GM12878 (cell line): ENCODE data around the gene OXCT2. TPM values are rescaled to one million over a fixed set of nuclear protein-coding genes. Genes with fewer than 3 reads are reported as not detected.

Experiments used
- ATAC-seq: fragments of 200-7000 bp; cut with Tn5 transposase; 3 replicates; pipeline ENCODE4 v1.9.1; 2020; ENCODE audit warnings: mild to moderate bottlenecking, moderate library complexity
- BruUV-seq: library from RNA; stranded (reverse); fragments of 400-500 nt; replicated peaks from 2 replicates; lab custom pipeline; 2021; lab: Mats Ljungman, UMichigan
- CTCF ChIA-PET: fragments of 300-600 bp; sonication (Branson Sonifier 250); formaldehyde crosslinking; extraction: SDS; loops from one replicate; lab custom pipeline; 2021; ENCODE audit warnings: inconsistent platforms; lab: Yijun Ruan, JAX
- POLR2A ChIA-PET: fragments of 350-600 bp; formaldehyde crosslinking; extraction: SDS; loops from one replicate; lab custom pipeline; 2021; ENCODE audit warnings: inconsistent platforms; lab: Charles Lee
- RAD21 ChIA-PET: fragments of 300-600 bp; sonication (Branson Sonifier 250); formaldehyde crosslinking; loops from one replicate; lab custom pipeline; 2023; ENCODE audit warnings: antibody characterized with exemption; ENCODE audit not compliant: unreplicated experiment; lab: Charles Lee
- SMC1A ChIA-PET: fragments of 300-600 bp; sonication (Branson Sonifier 250); formaldehyde crosslinking; loops from one replicate; lab custom pipeline; 2023; ENCODE audit not compliant: unreplicated experiment, uncharacterized antibody; lab: Charles Lee
- DNase-seq: peaks from one replicate; pipeline ENCODE4 v3.0.0-alpha.2; 2011; ENCODE audit warnings: low read depth, low spot score
- FAIRE-seq: peaks from 3 replicates; lab custom pipeline; 2011; peaks lifted over from hg19 to GRCh38; lab: Jason Lieb, UNC
- H2AFZ ChIP-seq: 2 replicates; pipeline ENCODE4 v1.6.0; 2011; ENCODE audit warnings: low read depth, low read length, control low read depth; ENCODE audit not compliant: control insufficient read depth
- H3K27ac ChIP-seq: 2 replicates; pipeline ENCODE4 v1.5.1; 2011; ENCODE audit warnings: control low read depth; ENCODE audit not compliant: control insufficient read depth, insufficient read depth
- H3K27me3 ChIP-seq, 2 experiments: replicated peaks in 1 of 2; 2 replicates each; pipeline versions ENCODE4 v1.6.0 to v1.6.1; 2011; ENCODE audit warnings: low read length in 1 of 2; ENCODE audit not compliant: control insufficient read depth in 2 of 2, insufficient read depth in 2 of 2
- H3K36me3 ChIP-seq, 2 experiments: 2 replicates each; pipeline ENCODE4 v1.5.1; 2011; ENCODE audit warnings: low read length in 1 of 2; ENCODE audit not compliant: control insufficient read depth in 2 of 2, insufficient read depth in 2 of 2
- H3K4me1 ChIP-seq: 2 replicates; pipeline ENCODE4 v1.6.1; 2011; ENCODE audit warnings: mild to moderate bottlenecking, low read length, moderate library complexity, mixed read lengths; ENCODE audit not compliant: control insufficient read depth, insufficient read depth
- H3K4me2 ChIP-seq: 2 replicates; pipeline ENCODE4 v1.6.0; 2011; ENCODE audit warnings: control low read depth; ENCODE audit not compliant: control insufficient read depth, insufficient read depth
- H3K4me3 ChIP-seq: fragments of 200-600 bp; sonication (generic); 2 replicates; pipeline ENCODE4 v1.5.1; 2016
- H3K79me2 ChIP-seq: 2 replicates; pipeline ENCODE4 v1.6.0; 2011; ENCODE audit warnings: low read length; ENCODE audit not compliant: control insufficient read depth, insufficient read depth
- H3K9ac ChIP-seq: 2 replicates; pipeline ENCODE4 v1.8.0; 2011; ENCODE audit warnings: low read length, control low read depth, mixed read lengths; ENCODE audit not compliant: control insufficient read depth, insufficient read depth
- H3K9me3 ChIP-seq: replicated peaks from 3 replicates; pipeline ENCODE4 v1.5.1; 2011; ENCODE audit warnings: mild to moderate bottlenecking, low read length; ENCODE audit not compliant: control insufficient read depth, insufficient read depth
- H4K20me1 ChIP-seq: 2 replicates; pipeline ENCODE4 v1.6.0; 2011; ENCODE audit not compliant: control insufficient read depth, insufficient read depth
- HDAC6 ChIP-seq: fragments of 200-600 bp; sonication (generic); IDR thresholded peaks from one replicate; pipeline ENCODE4 v1.8.0; 2017; ENCODE audit warnings: antibody characterized with exemption; ENCODE audit not compliant: unreplicated experiment
- HDGF ChIP-seq: fragments of 450-650 bp; IDR thresholded peaks from 2 replicates; pipeline ENCODE4 v1.6.1; 2016; ENCODE audit warnings: antibody characterized with exemption
- JUNB ChIP-seq: IDR thresholded peaks from 2 replicates; pipeline ENCODE4 v1.6.1; 2016; ENCODE audit warnings: antibody characterized with exemption, mild to moderate bottlenecking
- JUND ChIP-seq: IDR thresholded peaks from 2 replicates; pipeline ENCODE4 v1.6.1; 2012; ENCODE audit warnings: low read depth, mild to moderate bottlenecking, low read length, improper control_type of control experiment, moderate library complexity
- POLR2A ChIP-seq: IDR thresholded peaks from 2 replicates; pipeline ENCODE4 v1.6.1; 2011; ENCODE audit warnings: low read depth, mild to moderate bottlenecking, low read length
- RB1 ChIP-seq: fragments of 450-650 bp; formaldehyde crosslinking; IDR thresholded peaks from 2 replicates; pipeline ENCODE4 v1.6.1; 2017; ENCODE audit warnings: mild to moderate bottlenecking, borderline replicate concordance
- YBX1 ChIP-seq: fragments of 450-650 bp; IDR thresholded peaks from 2 replicates; pipeline ENCODE4 v1.6.1; 2016; ENCODE audit warnings: antibody characterized with exemption
- WGBS: methylation state at CpG from one replicate; pipeline ENCODE4 v1.1.6; 2016; ENCODE audit warnings: low lambda C conversion rate; ENCODE audit not compliant: insufficient replicate concordance, insufficient coverage; ENCODE audit errors: missing lambda C conversion rate; 5-methylcytosine and 5-hydroxymethylcytosine counted together
- in situ Hi-C: fragments of 300-500 bp; cut with MboI; formaldehyde crosslinking; loops from 9 replicates; pipeline ENCODE4 v1.14.3; 2018; ENCODE audit warnings: mixed read lengths
- intact Hi-C: fragments of 100-400 bp; cut with micrococcal nuclease; formaldehyde crosslinking; loops from one replicate; pipeline ENCODE4 v1.14.2; 2022; ENCODE audit not compliant: unreplicated experiment
- polyA plus RNA-seq, 11 experiments: library from polyadenylated mRNA; depleted of rRNA in 4 of 11; unstranded in 6 of 11; stranded (reverse) in 5 of 11; fragments of >200 nt; fragmentation: Nextera tagmentation in 4 of 11; fragmentation: Illumina TruSeq in 1 of 11; extraction: Ambion mirVana in 4 of 11; extraction: Trizol in 1 of 11; gene quantifications; 1 replicate in 1 of 11; 2 replicates in 10 of 11; pipeline versions ENCODE4 v1.2.1 to v1.2.3, GENCODE V29; 2011 to 2016; ENCODE audit warnings: inconsistent platforms in 2 of 11, missing spikeins in 2 of 11, low read depth in 1 of 11
- total RNA-seq, 4 experiments: library from RNA; depleted of rRNA in 3 of 4; stranded (reverse); fragments of >200 nt in 3 of 4; fragmentation: Illumina TruSeq in 1 of 4; extraction: Trizol in 1 of 4; gene quantifications; 2 replicates each; pipeline versions ENCODE4 v1.2.1 to v1.2.3, GENCODE V29; 2013 to 2021
- TF ChIP-seq, protein P1 (sequence below): IDR thresholded peaks from 2 replicates; pipeline ENCODE4 v1.6.1; 2012; ENCODE audit warnings: mild to moderate bottlenecking, low read depth, low read length
- TF ChIP-seq, protein P2 (sequence below): IDR thresholded peaks from 2 replicates; pipeline ENCODE4 v1.6.1; 2011; ENCODE audit warnings: borderline replicate concordance, low read depth, mild to moderate bottlenecking, moderate library complexity, mixed read lengths, low read length; ENCODE audit not compliant: insufficient read depth; ENCODE audit errors: extremely low read length
- TF ChIP-seq, protein P3 (sequence below): fragments of 450-650 bp; IDR thresholded peaks from 2 replicates; pipeline ENCODE4 v1.6.1; 2016; ENCODE audit warnings: mild to moderate bottlenecking
- TF ChIP-seq, protein P4 (sequence below): fragments of 450-650 bp; IDR thresholded peaks from 2 replicates; pipeline ENCODE4 v1.6.1; 2016; ENCODE audit warnings: mild to moderate bottlenecking
- TF ChIP-seq, protein P5 (sequence below): fragments of 450-650 bp; formaldehyde crosslinking; IDR thresholded peaks from 2 replicates; pipeline ENCODE4 v1.5.0; 2022; ENCODE audit warnings: mild to moderate bottlenecking, missing genetic modification characterization

The OXCT2 gene
- total and polyA plus RNA-seq, 10 of the 15 experiments (the other 5 are each of a cell fraction or from before 2014, with no cell fraction given), result 0.06 to 1.9 (median 0.59) TPM

DNA sequence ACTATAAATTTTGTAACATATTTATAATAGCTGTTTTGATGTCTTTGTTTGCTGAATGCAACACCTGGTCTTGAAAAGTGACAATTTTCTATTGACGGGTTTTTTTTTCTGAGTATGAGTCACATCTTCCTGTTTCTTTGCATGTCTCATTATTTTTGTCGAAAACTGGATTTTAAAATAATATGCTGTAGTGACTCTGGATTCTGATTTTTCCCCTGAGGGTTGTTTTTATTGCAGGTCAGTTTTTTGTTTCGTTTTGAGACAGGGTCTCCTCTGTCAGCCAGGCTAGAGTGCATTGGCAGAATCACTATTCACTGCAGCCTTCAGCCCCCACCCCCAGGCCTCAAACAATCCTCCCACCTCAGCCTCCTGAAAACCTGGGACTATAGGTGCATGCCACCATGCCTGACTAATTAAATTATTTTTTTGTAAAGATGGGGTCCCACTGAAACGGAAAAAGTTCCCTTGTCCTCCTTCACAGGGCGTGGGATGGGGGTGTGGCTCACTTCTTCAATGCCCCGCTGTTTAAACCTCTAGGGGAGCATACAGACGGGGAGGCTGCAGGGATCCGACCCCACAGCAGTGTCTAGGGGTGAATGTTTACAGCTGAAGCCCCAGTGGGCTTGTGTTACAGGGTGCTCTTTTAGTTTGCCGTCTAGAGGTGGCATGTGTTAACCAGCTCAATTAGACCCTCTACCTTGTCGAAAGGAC lies 43.8 kb downstream of the OXCT2 start:
- Histone ChIP-seq H3K79me2 (no peaks in the 10 kb centered on the region), H3K27me3 (no peaks in the 10 kb centered on the region), H3K36me3 (no peaks in the 10 kb centered on the region), H3K4me1 (peaks cover 14% of the 10 kb centered on the region), H3K4me2 (peak overlapping the region; percentile 76), H3K9ac (no peak overlapping the region), H3K4me3 (no peak overlapping the region), H3K27ac (no peak overlapping the region), H3K9me3 (no peaks in the 10 kb centered on the region; the same call in 2 of the 3 replicates), H2AFZ (peak overlapping the region; percentile 37), H4K20me1 (no peaks in the 10 kb centered on the region)
- in situ Hi-C loops (no loop called here), intact Hi-C loops (loop anchor here (10.0 kb wide), 1 partner anchor 263 kb away; no protein-coding TSS in a partner anchor)
- WGBS, result 1% methylated on average over 10 of the region's 10 CpGs
- CTCF ChIA-PET, result interaction anchor here (0.8 to 1.5 kb wide), 5 partner anchors 9 to 329 kb away, joined by 3 to 4 read pairs (median 3); no protein-coding TSS in a partner anchor
- peak; percentile 79 for FAIRE-seq
- SMC1A ChIA-PET, result interaction anchor here (0.7 to 3.2 kb wide), 4 partner anchors 8 to 64 kb away, joined by 3 to 10 read pairs (median 3); partner anchors contain the start of gene PPIE
- peak; percentile 94 for ATAC-seq
- RAD21 ChIA-PET, result no interaction called here
- DNase-seq, result peak; percentile 65
- POLR2A ChIA-PET, result interaction anchor here (0.6 kb wide), 1 partner anchor 11 kb away, joined by 3 read pairs; the partner anchor contains the start of gene PPIE
- no TSS peak for BruUV-seq
- peak; percentile 81 for TF ChIP-seq JUNB
- TF ChIP-seq RB1, result no peak
- TF ChIP-seq POLR2A, result no peak
- TF ChIP-seq, protein P1, sequence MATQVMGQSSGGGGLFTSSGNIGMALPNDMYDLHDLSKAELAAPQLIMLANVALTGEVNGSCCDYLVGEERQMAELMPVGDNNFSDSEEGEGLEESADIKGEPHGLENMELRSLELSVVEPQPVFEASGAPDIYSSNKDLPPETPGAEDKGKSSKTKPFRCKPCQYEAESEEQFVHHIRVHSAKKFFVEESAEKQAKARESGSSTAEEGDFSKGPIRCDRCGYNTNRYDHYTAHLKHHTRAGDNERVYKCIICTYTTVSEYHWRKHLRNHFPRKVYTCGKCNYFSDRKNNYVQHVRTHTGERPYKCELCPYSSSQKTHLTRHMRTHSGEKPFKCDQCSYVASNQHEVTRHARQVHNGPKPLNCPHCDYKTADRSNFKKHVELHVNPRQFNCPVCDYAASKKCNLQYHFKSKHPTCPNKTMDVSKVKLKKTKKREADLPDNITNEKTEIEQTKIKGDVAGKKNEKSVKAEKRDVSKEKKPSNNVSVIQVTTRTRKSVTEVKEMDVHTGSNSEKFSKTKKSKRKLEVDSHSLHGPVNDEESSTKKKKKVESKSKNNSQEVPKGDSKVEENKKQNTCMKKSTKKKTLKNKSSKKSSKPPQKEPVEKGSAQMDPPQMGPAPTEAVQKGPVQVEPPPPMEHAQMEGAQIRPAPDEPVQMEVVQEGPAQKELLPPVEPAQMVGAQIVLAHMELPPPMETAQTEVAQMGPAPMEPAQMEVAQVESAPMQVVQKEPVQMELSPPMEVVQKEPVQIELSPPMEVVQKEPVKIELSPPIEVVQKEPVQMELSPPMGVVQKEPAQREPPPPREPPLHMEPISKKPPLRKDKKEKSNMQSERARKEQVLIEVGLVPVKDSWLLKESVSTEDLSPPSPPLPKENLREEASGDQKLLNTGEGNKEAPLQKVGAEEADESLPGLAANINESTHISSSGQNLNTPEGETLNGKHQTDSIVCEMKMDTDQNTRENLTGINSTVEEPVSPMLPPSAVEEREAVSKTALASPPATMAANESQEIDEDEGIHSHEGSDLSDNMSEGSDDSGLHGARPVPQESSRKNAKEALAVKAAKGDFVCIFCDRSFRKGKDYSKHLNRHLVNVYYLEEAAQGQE, result no peak
- no peak for TF ChIP-seq HDAC6
- no peak for TF ChIP-seq JUND
- TF ChIP-seq, protein P2, sequence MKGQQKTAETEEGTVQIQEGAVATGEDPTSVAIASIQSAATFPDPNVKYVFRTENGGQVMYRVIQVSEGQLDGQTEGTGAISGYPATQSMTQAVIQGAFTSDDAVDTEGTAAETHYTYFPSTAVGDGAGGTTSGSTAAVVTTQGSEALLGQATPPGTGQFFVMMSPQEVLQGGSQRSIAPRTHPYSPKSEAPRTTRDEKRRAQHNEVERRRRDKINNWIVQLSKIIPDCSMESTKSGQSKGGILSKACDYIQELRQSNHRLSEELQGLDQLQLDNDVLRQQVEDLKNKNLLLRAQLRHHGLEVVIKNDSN, result no peak
- TF ChIP-seq YBX1, result no peak
- TF ChIP-seq, protein P3, sequence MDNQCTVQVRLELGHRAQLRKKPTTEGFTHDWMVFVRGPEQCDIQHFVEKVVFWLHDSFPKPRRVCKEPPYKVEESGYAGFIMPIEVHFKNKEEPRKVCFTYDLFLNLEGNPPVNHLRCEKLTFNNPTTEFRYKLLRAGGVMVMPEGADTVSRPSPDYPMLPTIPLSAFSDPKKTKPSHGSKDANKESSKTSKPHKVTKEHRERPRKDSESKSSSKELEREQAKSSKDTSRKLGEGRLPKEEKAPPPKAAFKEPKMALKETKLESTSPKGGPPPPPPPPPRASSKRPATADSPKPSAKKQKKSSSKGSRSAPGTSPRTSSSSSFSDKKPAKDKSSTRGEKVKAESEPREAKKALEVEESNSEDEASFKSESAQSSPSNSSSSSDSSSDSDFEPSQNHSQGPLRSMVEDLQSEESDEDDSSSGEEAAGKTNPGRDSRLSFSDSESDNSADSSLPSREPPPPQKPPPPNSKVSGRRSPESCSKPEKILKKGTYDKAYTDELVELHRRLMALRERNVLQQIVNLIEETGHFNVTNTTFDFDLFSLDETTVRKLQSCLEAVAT, result no peak
- TF ChIP-seq HDGF, result no peak
- TF ChIP-seq, protein P4, sequence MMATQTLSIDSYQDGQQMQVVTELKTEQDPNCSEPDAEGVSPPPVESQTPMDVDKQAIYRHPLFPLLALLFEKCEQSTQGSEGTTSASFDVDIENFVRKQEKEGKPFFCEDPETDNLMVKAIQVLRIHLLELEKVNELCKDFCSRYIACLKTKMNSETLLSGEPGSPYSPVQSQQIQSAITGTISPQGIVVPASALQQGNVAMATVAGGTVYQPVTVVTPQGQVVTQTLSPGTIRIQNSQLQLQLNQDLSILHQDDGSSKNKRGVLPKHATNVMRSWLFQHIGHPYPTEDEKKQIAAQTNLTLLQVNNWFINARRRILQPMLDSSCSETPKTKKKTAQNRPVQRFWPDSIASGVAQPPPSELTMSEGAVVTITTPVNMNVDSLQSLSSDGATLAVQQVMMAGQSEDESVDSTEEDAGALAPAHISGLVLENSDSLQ, result 0 out of 2 replicates have a peak, but pooled peaks have one; percentile 15
- TF ChIP-seq, protein P5, sequence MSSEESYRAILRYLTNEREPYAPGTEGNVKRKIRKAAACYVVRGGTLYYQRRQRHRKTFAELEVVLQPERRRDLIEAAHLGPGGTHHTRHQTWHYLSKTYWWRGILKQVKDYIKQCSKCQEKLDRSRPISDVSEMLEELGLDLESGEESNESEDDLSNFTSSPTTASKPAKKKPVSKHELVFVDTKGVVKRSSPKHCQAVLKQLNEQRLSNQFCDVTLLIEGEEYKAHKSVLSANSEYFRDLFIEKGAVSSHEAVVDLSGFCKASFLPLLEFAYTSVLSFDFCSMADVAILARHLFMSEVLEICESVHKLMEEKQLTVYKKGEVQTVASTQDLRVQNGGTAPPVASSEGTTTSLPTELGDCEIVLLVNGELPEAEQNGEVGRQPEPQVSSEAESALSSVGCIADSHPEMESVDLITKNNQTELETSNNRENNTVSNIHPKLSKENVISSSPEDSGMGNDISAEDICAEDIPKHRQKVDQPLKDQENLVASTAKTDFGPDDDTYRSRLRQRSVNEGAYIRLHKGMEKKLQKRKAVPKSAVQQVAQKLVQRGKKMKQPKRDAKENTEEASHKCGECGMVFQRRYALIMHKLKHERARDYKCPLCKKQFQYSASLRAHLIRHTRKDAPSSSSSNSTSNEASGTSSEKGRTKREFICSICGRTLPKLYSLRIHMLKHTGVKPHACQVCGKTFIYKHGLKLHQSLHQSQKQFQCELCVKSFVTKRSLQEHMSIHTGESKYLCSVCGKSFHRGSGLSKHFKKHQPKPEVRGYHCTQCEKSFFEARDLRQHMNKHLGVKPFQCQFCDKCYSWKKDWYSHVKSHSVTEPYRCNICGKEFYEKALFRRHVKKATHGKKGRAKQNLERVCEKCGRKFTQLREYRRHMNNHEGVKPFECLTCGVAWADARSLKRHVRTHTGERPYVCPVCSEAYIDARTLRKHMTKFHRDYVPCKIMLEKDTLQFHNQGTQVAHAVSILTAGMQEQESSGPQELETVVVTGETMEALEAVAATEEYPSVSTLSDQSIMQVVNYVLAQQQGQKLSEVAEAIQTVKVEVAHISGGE (CRISPR knock-in tag), result no peak
